Skeletal muscle satellite cell (primary cell): ENCODE data around the gene FIGNL2. TPM values are rescaled to one million over a fixed set of nuclear protein-coding genes. Genes with fewer than 3 reads are reported as not detected.

Experiments
- H3K27me3 ChIP-seq: 2 replicates; pipeline ENCODE4 v1.7.0; 2013; ENCODE audit warnings: low read length; ENCODE audit not compliant: control insufficient read depth, insufficient read depth
- H3K36me3 ChIP-seq: 2 replicates; pipeline ENCODE4 v1.7.0; 2013; ENCODE audit warnings: mild to moderate bottlenecking, control low read depth, low read length; ENCODE audit not compliant: insufficient read depth
- H3K4me1 ChIP-seq: 2 replicates; pipeline ENCODE4 v1.7.0; 2013; ENCODE audit warnings: low read length; ENCODE audit not compliant: control insufficient read depth, insufficient read depth
- H3K4me2 ChIP-seq: 2 replicates; pipeline ENCODE4 v1.7.0; 2013; ENCODE audit warnings: mild to moderate bottlenecking, low read length
- H3K4me3 ChIP-seq: 2 replicates; pipeline ENCODE4 v1.7.0; 2013; ENCODE audit warnings: low read length
- H3K9ac ChIP-seq: 2 replicates; pipeline ENCODE4 v1.7.0; 2013; ENCODE audit warnings: mild to moderate bottlenecking, low read depth, low read length, moderate library complexity
- H3K9me3 ChIP-seq: replicated peaks from 2 replicates; pipeline ENCODE4 v1.7.0; 2013; ENCODE audit warnings: mild to moderate bottlenecking, control low read depth, low read length
- total RNA-seq: library from RNA; depleted of rRNA; stranded (reverse); fragments of >200 nt; gene quantifications from 2 replicates; pipeline ENCODE4 v1.2.3, GENCODE V29; 2012; rRNA removed

FIGNL2 gene
- not detected in 2 replicates for total RNA-seq

GRCh38 chr12:51848326-51848727 lies at the start of gene FIGNL2:
FIGNL2 (minus strand) TSS chr12:51848718; CDS start chr12:51822413, 26,305 bp downstream.
- Histone ChIP-seq H3K36me3 (no peaks in the 10 kb centered on the region), H3K27me3 (peaks cover 80% of the 10 kb centered on the region), H3K4me3 (peak within 1 kb of the TSS; percentile 49), H3K4me1 (peaks cover 14% of the 10 kb centered on the region), H3K9me3 (no peaks in the 10 kb centered on the region), H3K4me2 (peak within 1 kb of the TSS; percentile 94), H3K9ac (no peak within 1 kb of the TSS)

- no peaks in the 10 kb centered on the region for H3K9me3 ChIP-seq
- no peaks in the 10 kb centered on the region for H3K36me3 ChIP-seq
- no peak overlapping the region for H3K4me3 ChIP-seq
- H3K4me2 ChIP-seq: no peak overlapping the region
- peaks cover 6% of the 10 kb centered on the region for H3K4me1 ChIP-seq
- H3K9ac ChIP-seq: no peak overlapping the region
- no peaks in the 10 kb centered on the region for H3K27me3 ChIP-seq
Measured at GRCh38 chr12:51897181-51897580, 48.7 kb upstream of the FIGNL2 start.

- Histone ChIP-seq H3K4me1 (peaks cover 6% of the 10 kb centered on the region), H3K9me3 (no peaks in the 10 kb centered on the region), H3K9ac (no peak overlapping the region), H3K27me3 (no peaks in the 10 kb centered on the region), H3K4me3 (no peak overlapping the region), H3K4me2 (no peak overlapping the region), H3K36me3 (no peaks in the 10 kb centered on the region)
Measured at GRCh38 chr12:51896236-51896635, 47.7 kb upstream of the FIGNL2 start.

- H3K9me3 ChIP-seq: no peaks in the 10 kb centered on the region
- H3K4me2 ChIP-seq: no peak overlapping the region
- H3K36me3 ChIP-seq: no peaks in the 10 kb centered on the region
- no peaks in the 10 kb centered on the region for H3K27me3 ChIP-seq
- H3K9ac ChIP-seq: no peak overlapping the region
- H3K4me1 ChIP-seq: peaks cover 6% of the 10 kb centered on the region
- H3K4me3 ChIP-seq: no peak overlapping the region
Measured at GRCh38 chr12:51895378-51896135, 47.0 kb upstream of the FIGNL2 start.

- no peaks in the 10 kb centered on the region for H3K27me3 ChIP-seq
Measured at GRCh38 chr12:51893786-51894185, 45.3 kb upstream of the FIGNL2 start.

GRCh38 chr12:51891843-51892242 lies 43.3 kb upstream of the FIGNL2 start:
- no peak overlapping the region for H3K9ac ChIP-seq
- no peak overlapping the region for H3K4me3 ChIP-seq
- no peak overlapping the region for H3K4me2 ChIP-seq
- H3K4me1 ChIP-seq: peaks cover 6% of the 10 kb centered on the region
- no peaks in the 10 kb centered on the region for H3K27me3 ChIP-seq
- no peaks in the 10 kb centered on the region for H3K9me3 ChIP-seq
- H3K36me3 ChIP-seq: no peaks in the 10 kb centered on the region

More at GRCh38 chr12:51893786-51894185, 45.3 kb upstream of the FIGNL2 start:
- Histone ChIP-seq H3K4me2 (no peak overlapping the region), H3K9ac (no peak overlapping the region), H3K4me1 (peaks cover 6% of the 10 kb centered on the region), H3K9me3 (no peaks in the 10 kb centered on the region), H3K36me3 (no peaks in the 10 kb centered on the region), H3K4me3 (no peak overlapping the region)

GRCh38 chr12:51890511-51891171 lies 42.1 kb upstream of the FIGNL2 start:
- Histone ChIP-seq H3K9ac (no peak overlapping the region), H3K27me3 (no peaks in the 10 kb centered on the region), H3K4me3 (no peak overlapping the region), H3K4me1 (peaks cover 14% of the 10 kb centered on the region), H3K4me2 (no peak overlapping the region), H3K9me3 (no peaks in the 10 kb centered on the region), H3K36me3 (no peaks in the 10 kb centered on the region)

GRCh38 chr12:51890133-51890464 lies 41.6 kb upstream of the FIGNL2 start:
- Histone ChIP-seq H3K9ac (no peak overlapping the region), H3K27me3 (no peaks in the 10 kb centered on the region), H3K4me2 (no peak overlapping the region), H3K9me3 (peaks cover 3% of the 10 kb centered on the region), H3K36me3 (no peaks in the 10 kb centered on the region), H3K4me1 (peaks cover 17% of the 10 kb centered on the region), H3K4me3 (no peak overlapping the region)

- H3K9ac ChIP-seq: no peak overlapping the region
Measured at GRCh38 chr12:51889216-51890132, 41.0 kb upstream of the FIGNL2 start.

GRCh38 chr12:51888316-51889215 lies 40.0 kb upstream of the FIGNL2 start:
- H3K4me1 ChIP-seq: peaks cover 12% of the 10 kb centered on the region
- no peaks in the 10 kb centered on the region for H3K36me3 ChIP-seq
- H3K9ac ChIP-seq: no peak overlapping the region
- H3K27me3 ChIP-seq: no peaks in the 10 kb centered on the region
- H3K4me2 ChIP-seq: no peak overlapping the region
- H3K9me3 ChIP-seq: peaks cover 6% of the 10 kb centered on the region
- H3K4me3 ChIP-seq: no peak overlapping the region

More at GRCh38 chr12:51889216-51890132, 41.0 kb upstream of the FIGNL2 start:
- peaks cover 12% of the 10 kb centered on the region for H3K4me1 ChIP-seq
- no peaks in the 10 kb centered on the region for H3K36me3 ChIP-seq
- H3K4me2 ChIP-seq: no peak overlapping the region
- peaks cover 6% of the 10 kb centered on the region for H3K9me3 ChIP-seq
- H3K4me3 ChIP-seq: no peak overlapping the region
- H3K27me3 ChIP-seq: no peaks in the 10 kb centered on the region
